DND-41 (cell line): ENCODE results near the gene DBNL.

Experiments used
- CTCF ChIP-seq: IDR thresholded peaks from 2 replicates; pipeline ENCODE4 v1.5.1; 2012; ENCODE audit warnings: borderline replicate concordance, low read length, moderate library complexity, mild to moderate bottlenecking; ENCODE audit not compliant: poor library complexity, severe bottlenecking; ENCODE audit errors: extremely low read depth
- EZH2 ChIP-seq: IDR thresholded peaks from 3 replicates; pipeline ENCODE4 v1.6.1; 2012; ENCODE audit warnings: borderline replicate concordance, low read depth, mild to moderate bottlenecking, moderate library complexity, low read length, inconsistent platforms; ENCODE audit not compliant: severe bottlenecking

GRCh38 chr7:44082541-44083207 is 38.2 kb downstream of the DBNL start:
- TF ChIP-seq CTCF (no peak), EZH2 (no peak)
